HepG2 (cell line): ENCODE results near the gene MECR. TPM values are rescaled to one million over a fixed set of nuclear protein-coding genes. Genes with fewer than 3 reads are reported as not detected.

ENCODE experiments used
- BCL6 ChIP-seq: IDR thresholded peaks from 2 replicates; pipeline ENCODE4 v1.6.1; 2016; ENCODE audit warnings: missing genetic modification reagents, missing compliant biosample characterization
- CHD2 ChIP-seq: IDR thresholded peaks from 2 replicates; pipeline ENCODE4 v1.6.1; 2011; ENCODE audit warnings: low read depth, low read length, improper control_type of control experiment
- EEA1 ChIP-seq: sonication (generic); formaldehyde crosslinking; IDR thresholded peaks from 2 replicates; pipeline ENCODE4 v1.5.1; 2020; ENCODE audit warnings: mild to moderate bottlenecking, missing genetic modification reagents, borderline replicate concordance
- JUN ChIP-seq: sonication (generic); formaldehyde crosslinking; IDR thresholded peaks from 2 replicates; pipeline ENCODE4 v1.4.0; 2020; ENCODE audit warnings: mild to moderate bottlenecking, missing genetic modification reagents
- MBD4 ChIP-seq: IDR thresholded peaks from 2 replicates; pipeline ENCODE4 v1.6.1; 2012; ENCODE audit warnings: low read length, inconsistent platforms, borderline replicate concordance
- MTA3 ChIP-seq: sonication (generic); formaldehyde crosslinking; IDR thresholded peaks from 2 replicates; pipeline ENCODE4 v1.4.0; 2020; ENCODE audit warnings: missing genetic modification reagents
- MYPOP ChIP-seq: sonication (generic); formaldehyde crosslinking; IDR thresholded peaks from 2 replicates; pipeline ENCODE4 v1.8.1; 2023; ENCODE audit warnings: mild to moderate bottlenecking, moderate library complexity, missing genetic modification reagents
- NR2F1 ChIP-seq, 2 experiments: fragments of 450-650 bp in 1 of 2; formaldehyde crosslinking in 1 of 2; IDR thresholded peaks; 2 replicates each; pipeline versions ENCODE4 v1.5.0 to v1.6.1; 2016 to 2020; ENCODE audit warnings: mild to moderate bottlenecking in 1 of 2, missing compliant biosample characterization in 1 of 2, missing genetic modification reagents in 1 of 2, moderate library complexity in 1 of 2
- REPIN1 ChIP-seq: sonication (generic); formaldehyde crosslinking; IDR thresholded peaks from 2 replicates; pipeline ENCODE4 v1.8.0; 2022; ENCODE audit warnings: missing genetic modification reagents, low read depth, mild to moderate bottlenecking, borderline replicate concordance
- RFXAP ChIP-seq: sonication (generic); formaldehyde crosslinking; IDR thresholded peaks from 2 replicates; pipeline ENCODE4 v1.4.0; 2020; ENCODE audit warnings: missing genetic modification reagents, borderline replicate concordance
- RNF2 ChIP-seq: fragments of 450-650 bp; conservative IDR thresholded peaks from 2 replicates; pipeline ENCODE4 v1.6.1; 2016; ENCODE audit warnings: low read depth
- SKIL ChIP-seq: sonication (generic); formaldehyde crosslinking; IDR thresholded peaks from 2 replicates; pipeline ENCODE4 v1.8.0; 2022; ENCODE audit warnings: missing genetic modification reagents, mild to moderate bottlenecking, moderate library complexity, borderline replicate concordance
- SOX5 ChIP-seq: IDR thresholded peaks from 2 replicates; pipeline ENCODE4 v1.6.1; 2016; ENCODE audit warnings: borderline replicate concordance
- SRSF1 ChIP-seq: fragments of 200-400 bp; formaldehyde crosslinking; optimal IDR thresholded peaks from 2 replicates; pipeline ENCODE3; 2017; ENCODE audit warnings: mild to moderate bottlenecking, low read depth, low read length, moderate library complexity
- TFAP4 ChIP-seq: sonication (generic); IDR thresholded peaks from 2 replicates; pipeline ENCODE4 v1.6.1; 2016; ENCODE audit warnings: low read depth, borderline replicate concordance
- ZBTB21 ChIP-seq: sonication (generic); formaldehyde crosslinking; IDR thresholded peaks from 2 replicates; pipeline ENCODE4 v1.4.0; 2020; ENCODE audit warnings: missing genetic modification reagents
- ZHX2 ChIP-seq, 2 experiments: sonication (generic) in 1 of 2; formaldehyde crosslinking in 1 of 2; IDR thresholded peaks; 2 replicates each; pipeline versions ENCODE4 v1.6.1 to v1.9.0; 2014 to 2022; ENCODE audit warnings: antibody characterized with exemption in 1 of 2, borderline replicate concordance in 1 of 2, inconsistent platforms in 1 of 2, low read depth in 1 of 2, missing genetic modification reagents in 1 of 2
- ZNF235 ChIP-seq: sonication (generic); formaldehyde crosslinking; IDR thresholded peaks from 2 replicates; pipeline ENCODE4 v1.8.1; 2023; ENCODE audit warnings: mild to moderate bottlenecking, missing genetic modification reagents, borderline replicate concordance
- ZNF83 ChIP-seq: sonication (generic); formaldehyde crosslinking; IDR thresholded peaks from 2 replicates; pipeline ENCODE4 v1.4.0; 2020; ENCODE audit warnings: missing genetic modification reagents, mild to moderate bottlenecking, borderline replicate concordance
- polyA plus RNA-seq, 8 experiments: library from polyadenylated mRNA; depleted of rRNA in 3 of 8; stranded (reverse) in 7 of 8; unstranded in 1 of 8; fragments of >200 nt; fragmentation: Illumina TruSeq in 4 of 8; extraction: Trizol in 4 of 8; gene quantifications; 2 replicates each; pipeline versions ENCODE4 v1.2.1 to v1.2.3, GENCODE V29; 2011 to 2016; ENCODE audit warnings: low read depth in 4 of 8, missing spikeins in 1 of 8, mixed read lengths in 1 of 8; ENCODE audit not compliant: insufficient read depth in 1 of 8
- total RNA-seq, 5 experiments: library from RNA; depleted of rRNA; stranded (reverse); fragments of >200 nt; fragmentation: Illumina TruSeq; extraction: Trizol; gene quantifications; 2 replicates each; pipeline ENCODE4 v1.2.3, GENCODE V29; 2016; ENCODE audit warnings: low read depth in 1 of 5

Gene MECR
- total and polyA plus RNA-seq, 2 of the 13 experiments (the other 11 are each of a cell fraction or from before 2014, with no cell fraction given): 18.8 to 24.9 TPM

- TF ChIP-seq SKIL (CRISPR knock-in tag) (peak; percentile 41; the same call in 1 of the 2 replicates), EEA1 (CRISPR knock-in tag) (no peak), ZBTB21 (CRISPR knock-in tag) (no peak), ZNF83 (CRISPR knock-in tag) (no peak), MTA3 (CRISPR knock-in tag) (no peak), RNF2 (0 out of 2 replicates have a peak, but pooled peaks have one; percentile 29), CHD2 (0 out of 2 replicates have a peak, but pooled peaks have one; percentile 29), MYPOP (CRISPR knock-in tag) (no peak), RFXAP (CRISPR knock-in tag) (peak; percentile 58; the same call in 1 of the 2 replicates), SOX5 (peak; percentile 52; the same call in 1 of the 2 replicates), TFAP4 (no peak), REPIN1 (peak; percentile 68; the same call in 1 of the 2 replicates), NR2F1 (CRISPR knock-in tag; IDR thresholded peaks at IDR 0.05) (peak in 1 of 2 experiments; percentile 56; a peak in 1 of 4 replicates), MBD4 (no peak; the same call in 1 of the 2 replicates), ZHX2 (IDR thresholded peaks at IDR 0.05; ENCODE audit: low read depth) (no peak), ZHX2 (CRISPR knock-in tag; IDR thresholded peaks at IDR 0.05; ENCODE audit: borderline replicate concordance) (no peak), JUN (CRISPR knock-in tag) (no peak), BCL6 (CRISPR knock-in tag) (peak; percentile 74), SRSF1 (no peak), ZNF235 (no peak)
Measured at GRCh38 chr1:29145739-29146437, 84.8 kb downstream of the MECR start (continued).
